A549 (cell line): ENCODE measurements around the gene PCDHGB7. TPM values are rescaled to one million over a fixed set of nuclear protein-coding genes. Genes with fewer than 3 reads are reported as not detected.

ENCODE experiments used
- ATAC-seq, 2 experiments: fragments of 200-7000 bp in 1 of 2; fragments of >200 bp in 1 of 2; cut with Nextera tagmentation in 1 of 2; cut with Tn5 transposase in 1 of 2; 3 replicates each; pipeline versions ENCODE4 v1.8.0 to v1.9.1; 2018 to 2020; ENCODE audit warnings: mild to moderate bottlenecking in 1 of 2, moderate library complexity in 1 of 2
- CTCF ChIA-PET: fragments of 300-600 bp; sonication (Branson Sonifier 250); formaldehyde crosslinking; extraction: SDS; loops from one replicate; lab custom pipeline; 2021; ENCODE audit warnings: antibody characterized with exemption, inconsistent platforms; lab: Yijun Ruan, JAX
- POLR2A ChIA-PET: fragments of 350-600 bp; formaldehyde crosslinking; extraction: SDS; loops from one replicate; lab custom pipeline; 2021; ENCODE audit warnings: antibody characterized with exemption, inconsistent platforms; lab: Yijun Ruan, JAX
- DNase-seq, 2 experiments: peaks; one replicate each; pipeline versions ENCODE4 v3.0.0 to v3.0.0-alpha.2; 2011 to 2016; ENCODE audit warnings: low read depth in 1 of 2, low spot score in 1 of 2
- FAIRE-seq: peaks from 2 replicates; lab custom pipeline; 2011; peaks lifted over from hg19 to GRCh38; lab: Jason Lieb, UNC
- H3K27ac ChIP-seq, 2 experiments: fragments of >200 bp; sonication (Bioruptor Twin); formaldehyde crosslinking; 3 replicates each; pipeline ENCODE4 v1.5.1; 2016 to 2017
- H3K4me1 ChIP-seq: fragments of >200 bp; sonication (Bioruptor Twin); formaldehyde crosslinking; 3 replicates; pipeline ENCODE4 v1.6.1; 2016
- H3K4me2 ChIP-seq: fragments of >200 bp; sonication (Bioruptor Twin); formaldehyde crosslinking; 3 replicates; pipeline ENCODE4 v1.6.1; 2016
- H3K4me3 ChIP-seq: fragments of >200 bp; sonication (Bioruptor Twin); formaldehyde crosslinking; 3 replicates; pipeline ENCODE4 v1.5.1; 2016
- H3K9me3 ChIP-seq: fragments of >200 bp; sonication (Bioruptor Twin); formaldehyde crosslinking; 3 replicates; pipeline ENCODE4 v1.6.1; 2016
- BHLHE40 ChIP-seq: IDR thresholded peaks from 2 replicates; pipeline ENCODE4 v1.6.1; 2012; ENCODE audit warnings: low read depth, low read length, inconsistent platforms
- CBX2 ChIP-seq: fragments of 200-600 bp; sonication (generic); IDR thresholded peaks from 2 replicates; pipeline ENCODE4 v1.6.1; 2016; ENCODE audit warnings: low read depth, mild to moderate bottlenecking, borderline replicate concordance
- EHMT2 ChIP-seq: fragments of 200-600 bp; sonication (generic); IDR thresholded peaks from 2 replicates; pipeline ENCODE4 v1.6.1; 2016; ENCODE audit warnings: antibody characterized with exemption, low read depth, mild to moderate bottlenecking, moderate library complexity
- ESRRA ChIP-seq: fragments of 150-350 bp; IDR thresholded peaks from 2 replicates; pipeline ENCODE4 v1.6.1; 2014; ENCODE audit warnings: mild to moderate bottlenecking, low read length, borderline replicate concordance
- FOSB ChIP-seq: fragments of 250-450 bp; sonication (Bioruptor Pico); IDR thresholded peaks from 2 replicates; pipeline ENCODE4 v1.5.0; 2020; ENCODE audit warnings: mild to moderate bottlenecking, moderate library complexity
- GATA3 ChIP-seq: IDR thresholded peaks from 2 replicates; pipeline ENCODE4 v1.6.1; 2012; ENCODE audit warnings: borderline replicate concordance
- HDAC2 ChIP-seq: fragments of 200-600 bp; sonication (generic); IDR thresholded peaks from 2 replicates; pipeline ENCODE4 v1.6.1; 2016
- HEYL ChIP-seq: fragments of 250-450 bp; sonication (Bioruptor Pico); IDR thresholded peaks from 2 replicates; pipeline ENCODE4 v1.8.0; 2021; ENCODE audit warnings: mild to moderate bottlenecking, moderate library complexity
- KDM1A ChIP-seq: fragments of 200-600 bp; sonication (generic); IDR thresholded peaks from 2 replicates; pipeline ENCODE4 v1.6.1; 2016; ENCODE audit warnings: low read depth, mild to moderate bottlenecking
- KDM5A ChIP-seq: fragments of 200-600 bp; sonication (generic); IDR thresholded peaks from 2 replicates; pipeline ENCODE4 v1.6.1; 2016; ENCODE audit warnings: antibody characterized with exemption, mild to moderate bottlenecking
- MYC ChIP-seq: IDR thresholded peaks from 2 replicates; pipeline ENCODE4 v1.6.1; 2012; ENCODE audit warnings: mild to moderate bottlenecking, inconsistent platforms, low read length, improper control_type of control experiment, borderline replicate concordance
- NFE2L2 ChIP-seq: fragments of 150-350 bp; conservative IDR thresholded peaks from 2 replicates; pipeline ENCODE4 v1.6.1; 2014; ENCODE audit warnings: low read length
- PHF8 ChIP-seq: fragments of 200-600 bp; sonication (generic); IDR thresholded peaks from 2 replicates; pipeline ENCODE4 v1.6.1; 2016; ENCODE audit warnings: low read depth, mild to moderate bottlenecking, antibody characterized with exemption, moderate library complexity, borderline replicate concordance
- POLR2A ChIP-seq: IDR thresholded peaks from 2 replicates; pipeline ENCODE4 v1.6.1; 2012; ENCODE audit warnings: mild to moderate bottlenecking, low read length
- POLR2AphosphoS2 ChIP-seq: conservative IDR thresholded peaks from 2 replicates; pipeline ENCODE4 v1.6.1; 2012; ENCODE audit warnings: low read length, improper control_type of control experiment, inconsistent platforms
- RAD21 ChIP-seq, 2 experiments: fragments of >200 bp in 1 of 2; sonication (Bioruptor Twin) in 1 of 2; formaldehyde crosslinking in 1 of 2; IDR thresholded peaks in 1 of 2; conservative IDR thresholded peaks in 1 of 2; 2 replicates in 1 of 2; 3 replicates in 1 of 2; pipeline ENCODE4 v1.6.1; 2012 to 2018; ENCODE audit warnings: inconsistent platforms in 1 of 2
- RCOR1 ChIP-seq: fragments of 150-350 bp; IDR thresholded peaks from 2 replicates; pipeline ENCODE4 v1.6.1; 2014; ENCODE audit warnings: antibody characterized with exemption, low read length, low read depth
- TP53 ChIP-seq: fragments of 250-450 bp; sonication (Bioruptor Pico); IDR thresholded peaks from 2 replicates; pipeline ENCODE4 v1.5.0; 2021; ENCODE audit warnings: mild to moderate bottlenecking, moderate library complexity
- ZC3H11A ChIP-seq: fragments of 450-650 bp; IDR thresholded peaks from 2 replicates; pipeline ENCODE4 v1.6.1; 2014; ENCODE audit warnings: antibody characterized with exemption, mild to moderate bottlenecking
- ZSCAN20 ChIP-seq: fragments of 250-450 bp; sonication (Bioruptor Pico); IDR thresholded peaks from 2 replicates; pipeline ENCODE4 v1.8.0; 2022; ENCODE audit warnings: mild to moderate bottlenecking, moderate library complexity
- WGBS: methylation state at CpG from one replicate; pipeline ENCODE4 v1.1.6; 2017; ENCODE audit errors: missing lambda C conversion rate; 5-methylcytosine and 5-hydroxymethylcytosine counted together
- polyA plus RNA-seq, 4 experiments: library from polyadenylated mRNA; depleted of rRNA in 3 of 4; stranded (reverse); fragments of >200 nt; fragmentation: RNase III in 1 of 4; extraction: RNeasy Plus Mini Kit Qiagen cat#74134 plus additional on column Dnase treatment in 1 of 4; gene quantifications; 2 replicates in 3 of 4; 3 replicates in 1 of 4; pipeline ENCODE4 v1.2.3, GENCODE V29; 2011 to 2017
- TF ChIP-seq, protein P1 (sequence below): fragments of >200 bp; sonication (Bioruptor Twin); formaldehyde crosslinking; IDR thresholded peaks from 2 replicates; pipeline ENCODE4 v1.6.1; 2016

Gene PCDHGB7
- polyA plus RNA-seq, 2 of the 4 experiments (the other 2 are of a cell fraction), result 0.06 to 0.14 TPM

DNA sequence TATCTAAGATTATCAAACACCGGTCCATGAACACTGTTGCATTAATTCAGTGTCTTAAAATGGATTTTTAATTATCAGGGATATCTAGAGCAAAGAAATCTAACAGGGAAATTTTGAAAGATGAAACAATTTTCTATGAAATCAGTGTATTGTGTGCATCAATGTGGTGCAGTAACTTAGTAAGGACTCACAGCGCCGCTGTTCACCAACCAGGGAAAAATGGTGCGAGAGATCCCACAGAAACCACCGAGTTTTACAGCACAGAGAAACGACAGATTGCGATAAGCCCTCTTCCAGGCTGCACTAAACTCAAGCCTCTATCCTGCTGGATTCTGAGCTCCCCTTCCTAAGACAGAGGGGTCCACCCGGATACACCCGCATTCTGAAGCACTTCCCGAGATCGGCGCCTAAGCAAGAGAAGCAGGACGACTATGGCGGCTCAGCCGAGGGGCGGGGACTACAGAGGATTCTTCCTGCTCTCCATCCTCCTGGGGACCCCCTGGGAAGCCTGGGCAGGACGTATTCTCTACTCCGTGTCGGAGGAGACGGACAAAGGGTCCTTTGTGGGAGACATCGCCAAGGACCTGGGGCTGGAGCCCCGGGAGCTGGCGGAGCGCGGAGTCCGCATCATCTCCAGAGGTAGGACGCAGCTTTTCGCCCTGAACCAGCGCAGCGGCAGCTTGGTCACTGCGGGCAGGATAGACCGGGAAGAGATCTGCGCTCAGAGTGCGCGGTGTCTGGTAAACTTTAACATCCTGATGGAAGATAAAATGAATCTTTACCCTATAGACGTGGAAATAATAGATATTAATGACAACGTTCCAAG is 34.8 kb upstream of the PCDHGB7 start, which contains the start of gene PCDHGA7 (continued):
- peak; percentile 71 to 78 for TF ChIP-seq RAD21 (conservative IDR thresholded peaks at IDR 0.05 in 1 of 2, IDR thresholded peaks at IDR 0.05 in 1 of 2)

DNA sequence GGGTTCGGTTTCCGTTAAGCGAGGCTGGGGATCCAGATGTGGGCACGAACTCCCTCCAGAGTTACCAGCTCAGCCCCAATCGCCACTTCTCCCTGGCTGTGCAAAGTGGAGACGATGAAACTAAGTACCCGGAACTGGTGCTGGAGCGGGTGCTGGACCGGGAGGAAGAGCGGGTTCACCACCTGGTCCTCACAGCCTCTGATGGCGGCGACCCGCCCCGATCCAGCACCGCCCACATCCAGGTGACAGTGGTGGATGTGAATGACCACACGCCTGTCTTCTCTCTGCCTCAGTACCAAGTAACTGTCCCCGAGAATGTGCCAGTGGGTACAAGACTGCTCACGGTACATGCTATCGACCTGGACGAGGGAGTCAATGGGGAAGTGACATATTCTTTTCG is 34.1 kb upstream of the PCDHGB7 start:
- ChIA-PET POLR2A (interaction anchor here (0.8 to 1.5 kb wide), 3 partner anchors 13 to 181 kb away, joined by 3 to 4 read pairs (median 3); partner anchors contain the start of genes PCDHGB3 and TAF7), CTCF (interaction anchor here (0.7 to 2.2 kb wide), 31 partner anchors 11 to 562 kb away, joined by 3 to 19 read pairs (median 4); partner anchors contain the start of genes PCDHA5, PCDHGA1, PCDHGA5 and PCDHGB3)
- peak; percentile 22 to 27; a peak in 4 of 6 replicates for ATAC-seq
- peak overlapping the region; percentile 87 to 88 for H3K27ac ChIP-seq
- peak overlapping the region; percentile 99 for H3K4me2 ChIP-seq
- peaks cover 35% of the 10 kb centered on the region for H3K9me3 ChIP-seq
- H3K4me1 ChIP-seq, result no peaks in the 10 kb centered on the region
- 44% methylated on average over 21 of the region's 21 CpGs for WGBS
- no peak for FAIRE-seq
- H3K4me3 ChIP-seq, result peak overlapping the region; percentile 88
- peak in 1 of 2 experiments; percentile 20 for DNase-seq
- no peak for TF ChIP-seq HEYL (CRISPR knock-in tag)
- TF ChIP-seq POLR2A, result no peak
- TF ChIP-seq GATA3, result no peak

DNA sequence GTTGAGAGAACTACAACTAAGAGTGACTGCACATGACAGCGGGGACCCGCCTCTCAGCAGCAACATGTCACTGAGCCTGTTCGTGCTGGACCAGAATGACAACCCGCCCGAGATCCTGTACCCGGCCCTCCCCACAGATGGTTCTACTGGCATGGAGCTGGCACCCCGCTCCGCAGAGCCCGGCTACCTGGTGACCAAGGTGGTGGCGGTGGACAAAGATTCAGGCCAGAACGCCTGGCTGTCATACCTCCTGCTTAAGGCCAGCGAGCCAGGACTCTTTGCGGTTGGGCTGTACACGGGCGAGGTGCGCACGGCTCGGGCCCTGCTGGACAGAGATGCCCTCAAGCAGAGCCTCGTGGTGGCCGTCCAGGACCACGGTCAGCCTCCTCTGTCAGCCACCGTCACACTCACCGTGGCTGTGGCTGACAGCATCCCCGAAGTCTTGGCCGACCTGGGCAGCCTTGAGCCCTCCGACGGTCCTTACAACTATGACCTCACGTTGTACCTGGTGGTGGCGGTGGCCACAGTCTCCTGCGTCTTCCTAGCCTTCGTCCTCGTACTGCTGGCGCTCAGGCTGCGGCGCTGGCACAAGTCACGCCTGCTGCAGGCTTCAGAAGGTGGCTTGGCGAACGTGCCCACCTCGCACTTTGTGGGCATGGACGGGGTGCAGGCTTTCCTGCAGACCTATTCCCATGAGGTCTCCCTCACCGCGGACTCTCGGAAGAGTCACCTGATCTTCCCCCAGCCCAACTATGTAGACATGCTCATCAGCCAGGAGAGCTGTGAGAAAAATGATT is 32.8 kb upstream of the PCDHGB7 start:
- Histone ChIP-seq H3K9me3 (peaks cover 45% of the 10 kb centered on the region), H3K4me1 (no peaks in the 10 kb centered on the region), H3K27ac (no peak overlapping the region), H3K4me2 (no peak overlapping the region), H3K4me3 (no peak overlapping the region)
- ATAC-seq (no peak), FAIRE-seq (no peak), DNase-seq (no peak)
- TF ChIP-seq PHF8 (no peak), FOSB (CRISPR knock-in tag) (no peak), HDAC2 (no peak), KDM5A (no peak), POLR2AphosphoS2 (no peak), NFE2L2 (no peak), GATA3 (no peak), TP53 (CRISPR knock-in tag) (no peak), KDM1A (no peak), RCOR1 (no peak), ZC3H11A (no peak), CBX2 (no peak), EHMT2 (no peak), ESRRA (no peak), ZSCAN20 (CRISPR knock-in tag) (no peak), BHLHE40 (no peak), MYC (no peak)
- TF ChIP-seq, protein P1, sequence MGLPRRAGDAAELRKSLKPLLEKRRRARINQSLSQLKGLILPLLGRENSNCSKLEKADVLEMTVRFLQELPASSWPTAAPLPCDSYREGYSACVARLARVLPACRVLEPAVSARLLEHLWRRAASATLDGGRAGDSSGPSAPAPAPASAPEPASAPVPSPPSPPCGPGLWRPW, result no peak
- CTCF ChIA-PET, result interaction anchor here (3.7 kb wide), 1 partner anchor 14 kb away, joined by 16 read pairs; the partner anchor contains the start of gene PCDHGB3
- POLR2A ChIA-PET, result no interaction called here
- 71% methylated on average over 42 of the region's 43 CpGs for WGBS
